GM13977 (cell line): Measurements from ENCODE around the gene KDSR.

Source experiments
- DNase-seq: peaks from one replicate; pipeline ENCODE4 v3.0.0; 2012; ENCODE audit warnings: low spot score
- in situ Hi-C: fragments of 300-500 bp; cut with MboI; formaldehyde crosslinking; loops from one replicate; pipeline ENCODE4 v1.12.0; 2022; ENCODE audit warnings: low sequenced_read_pairs, low pct_unique_long_range_greater_than_20kb, mixed read lengths, inconsistent platforms; ENCODE audit not compliant: unreplicated experiment
- TF ChIP-seq, protein P1 (sequence below): IDR thresholded peaks from 2 replicates; pipeline ENCODE4 v1.5.1; 2012; ENCODE audit warnings: mild to moderate bottlenecking, control low read depth; ENCODE audit not compliant: insufficient read depth; ENCODE audit errors: extremely low read depth, missing control alignments

The KDSR gene

DNA sequence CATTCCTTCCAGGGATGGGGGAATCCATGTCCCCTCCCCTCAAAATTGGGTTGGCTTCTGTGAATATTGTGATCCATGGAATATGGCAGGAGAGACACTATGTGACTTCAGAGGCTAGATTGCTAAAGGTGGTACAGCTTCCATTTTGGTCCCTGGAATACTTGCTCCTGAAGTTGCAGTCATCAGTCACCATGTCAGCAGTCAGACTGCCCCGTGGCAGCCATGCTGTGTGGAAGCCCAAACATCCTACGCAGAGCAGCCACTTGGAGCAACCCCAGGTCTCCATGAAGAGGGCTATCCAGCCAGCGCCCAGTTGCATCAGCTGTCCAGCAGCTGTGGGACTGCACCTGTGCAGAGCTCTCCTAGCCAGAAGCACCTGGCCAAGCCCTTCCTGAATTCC is 15.8 kb upstream of the KDSR start:
- DNase-seq: no peak
- in situ Hi-C loops: no loop called here
- TF ChIP-seq, protein P1, sequence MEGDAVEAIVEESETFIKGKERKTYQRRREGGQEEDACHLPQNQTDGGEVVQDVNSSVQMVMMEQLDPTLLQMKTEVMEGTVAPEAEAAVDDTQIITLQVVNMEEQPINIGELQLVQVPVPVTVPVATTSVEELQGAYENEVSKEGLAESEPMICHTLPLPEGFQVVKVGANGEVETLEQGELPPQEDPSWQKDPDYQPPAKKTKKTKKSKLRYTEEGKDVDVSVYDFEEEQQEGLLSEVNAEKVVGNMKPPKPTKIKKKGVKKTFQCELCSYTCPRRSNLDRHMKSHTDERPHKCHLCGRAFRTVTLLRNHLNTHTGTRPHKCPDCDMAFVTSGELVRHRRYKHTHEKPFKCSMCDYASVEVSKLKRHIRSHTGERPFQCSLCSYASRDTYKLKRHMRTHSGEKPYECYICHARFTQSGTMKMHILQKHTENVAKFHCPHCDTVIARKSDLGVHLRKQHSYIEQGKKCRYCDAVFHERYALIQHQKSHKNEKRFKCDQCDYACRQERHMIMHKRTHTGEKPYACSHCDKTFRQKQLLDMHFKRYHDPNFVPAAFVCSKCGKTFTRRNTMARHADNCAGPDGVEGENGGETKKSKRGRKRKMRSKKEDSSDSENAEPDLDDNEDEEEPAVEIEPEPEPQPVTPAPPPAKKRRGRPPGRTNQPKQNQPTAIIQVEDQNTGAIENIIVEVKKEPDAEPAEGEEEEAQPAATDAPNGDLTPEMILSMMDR: no peak

DNA sequence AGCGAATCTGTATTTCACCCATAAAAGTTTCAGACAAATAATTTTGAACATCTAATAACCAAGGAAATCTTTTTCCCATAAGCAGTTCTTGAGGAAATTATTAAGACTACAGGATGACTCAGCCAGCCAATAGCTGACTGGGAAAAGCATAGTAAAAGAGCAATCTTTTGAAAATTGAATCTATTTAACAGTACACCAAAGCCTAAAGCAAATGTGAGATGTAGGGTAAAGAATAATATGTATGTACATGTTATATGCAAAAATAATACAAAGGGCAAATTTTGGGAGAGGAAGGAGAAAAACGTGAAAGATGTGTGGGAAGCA is 12.6 kb upstream of the KDSR start:
- in situ Hi-C loops: no loop called here
- TF ChIP-seq, protein P1: no peak
- DNase-seq: no peak

DNA sequence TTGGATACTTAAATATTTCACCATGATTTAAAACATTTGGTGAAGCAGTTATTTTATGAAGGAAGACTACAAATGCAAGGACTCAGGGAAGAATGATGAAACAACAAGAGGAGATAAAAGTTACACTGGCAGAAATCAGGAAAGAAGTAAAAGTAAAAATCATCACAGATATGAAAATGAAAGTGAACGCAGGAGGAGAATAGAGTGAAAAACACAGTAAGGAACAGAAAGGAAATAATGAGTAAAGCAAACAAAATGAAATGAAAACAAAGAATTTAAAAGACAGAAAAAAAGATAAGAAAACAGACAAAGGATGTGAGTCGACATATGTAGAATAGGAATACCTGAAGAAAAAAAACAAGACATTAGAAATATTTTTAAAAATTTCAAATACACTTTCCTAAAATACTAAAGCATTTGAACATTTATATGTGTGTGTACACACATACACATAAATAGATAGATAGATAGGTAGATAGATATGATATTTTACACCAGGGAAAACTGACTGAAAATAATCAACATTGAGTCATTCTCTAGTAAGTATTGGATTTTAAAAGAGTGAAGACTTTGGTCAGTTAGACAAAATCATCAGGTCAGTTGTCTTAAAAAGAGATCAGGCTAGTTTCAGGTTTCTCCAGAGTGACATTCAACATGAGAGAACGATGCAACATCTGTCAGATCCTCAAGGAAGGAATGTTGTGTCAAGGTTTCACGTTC is 12.1 kb upstream of the KDSR start:
- in situ Hi-C loops: no loop called here
- TF ChIP-seq, protein P1: no peak
- DNase-seq: peak; percentile 19

DNA sequence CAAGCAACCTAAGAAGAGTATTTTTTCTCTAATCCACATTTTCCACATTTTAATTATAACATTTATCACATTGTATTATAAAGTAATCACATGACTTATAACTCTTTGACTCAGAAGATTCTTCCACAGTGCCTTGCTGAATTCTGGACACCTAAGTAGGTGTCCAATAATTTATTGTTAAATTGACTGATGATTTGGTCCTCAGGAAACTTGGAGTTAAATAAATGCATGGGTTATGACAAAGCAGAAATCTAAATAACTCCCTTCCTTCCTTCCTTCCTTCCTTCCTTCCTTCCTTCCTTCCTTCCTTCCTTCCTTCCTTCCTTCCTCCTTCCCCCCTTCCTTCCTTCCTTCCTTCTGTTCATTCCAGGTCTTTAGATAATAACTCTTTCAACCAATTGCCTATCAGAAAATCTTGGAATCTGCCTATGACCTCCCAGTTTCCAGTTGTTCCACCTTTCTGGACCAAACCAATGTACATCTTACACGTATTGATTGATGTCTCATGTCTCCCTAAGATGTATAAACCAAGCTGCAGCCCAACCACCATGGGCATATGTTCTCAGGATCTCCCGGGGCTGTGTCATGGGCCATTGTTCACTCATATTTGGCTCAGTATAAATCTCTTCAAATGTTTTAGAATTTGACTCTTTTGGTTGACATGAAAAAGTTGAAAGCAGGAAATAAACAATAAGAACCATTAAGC is 10.4 kb upstream of the KDSR start:
- TF ChIP-seq, protein P1: no peak
- DNase-seq: no peak
- in situ Hi-C loops: no loop called here

DNA sequence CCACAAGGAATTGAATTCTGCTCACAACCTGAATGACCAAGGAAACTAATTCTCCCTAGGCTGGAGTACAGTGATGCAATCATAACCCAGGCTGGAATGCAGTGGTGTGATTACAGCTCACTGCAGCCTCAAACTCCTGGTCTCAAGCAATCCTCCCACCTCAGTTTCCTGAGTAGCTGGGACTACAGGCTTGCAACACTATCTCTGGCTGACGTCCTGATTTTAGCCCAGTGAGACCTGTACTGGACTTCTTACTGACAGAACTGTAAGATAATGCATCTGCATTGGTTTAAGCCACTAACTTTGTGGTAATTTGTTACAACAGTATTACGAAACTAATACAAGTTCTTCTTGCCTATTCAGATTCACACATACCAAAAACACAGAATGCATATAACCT is 9.5 kb upstream of the KDSR start:
- in situ Hi-C loops: no loop called here
- TF ChIP-seq, protein P1: no peak
- DNase-seq: no peak

DNA sequence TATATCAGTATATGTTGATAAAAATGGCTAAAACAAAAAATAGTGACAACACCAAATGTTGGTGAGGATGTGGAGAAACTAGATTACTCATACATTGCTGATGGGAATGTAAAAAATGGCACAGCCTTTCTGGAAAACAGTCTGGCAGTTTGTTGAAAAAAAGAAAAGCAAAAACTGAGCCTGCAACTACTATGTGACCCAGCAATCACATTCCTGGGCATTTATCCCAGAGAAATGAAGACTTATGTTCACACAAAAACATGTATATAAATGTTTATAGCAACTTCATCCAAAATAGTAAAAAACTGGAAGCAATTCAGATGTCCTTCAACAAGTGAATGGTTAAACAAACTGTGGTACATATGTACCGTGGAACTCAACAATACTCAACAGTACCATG is 7.5 kb upstream of the KDSR start:
- in situ Hi-C loops: no loop called here
- TF ChIP-seq, protein P1: no peak
- DNase-seq: no peak
